Small intestine (tissue), 7 donors: ENCODE measurements around the gene ARNT2. TPM values are rescaled to one million over a fixed set of nuclear protein-coding genes. Genes with fewer than 3 reads are reported as not detected.

Source experiments
- DNase-seq, 2 donors: peaks; one replicate each; pipeline versions ENCODE4 v3.0.0 to v3.0.0-alpha.2; 2013
- FAIRE-seq: peaks from 2 replicates; lab custom pipeline; 2012; peaks lifted over from hg19 to GRCh38; lab: Jason Lieb, UNC
- H3K27ac ChIP-seq, 3 donors: one replicate each; pipeline ENCODE4 v1.5.1; 2013; ENCODE audit warnings: low read length in 2 of 3, mild to moderate bottlenecking in 2 of 3, control low read depth in 1 of 3, inconsistent platforms in 1 of 3, low read depth in 1 of 3, moderate library complexity in 1 of 3
- H3K27me3 ChIP-seq, 3 donors: one replicate each; pipeline ENCODE4 v1.6.1; 2013; ENCODE audit warnings: low read length in 3 of 3, inconsistent platforms in 1 of 3; ENCODE audit not compliant: control insufficient read depth in 3 of 3, insufficient read depth in 3 of 3
- H3K36me3 ChIP-seq, 3 donors: one replicate each; pipeline ENCODE4 v1.6.1; 2013; ENCODE audit warnings: low read length in 3 of 3, inconsistent platforms in 1 of 3, low read depth in 1 of 3, mild to moderate bottlenecking in 1 of 3, moderate library complexity in 1 of 3; ENCODE audit not compliant: control insufficient read depth in 3 of 3, insufficient read depth in 2 of 3
- H3K4me1 ChIP-seq, 3 donors: one replicate each; pipeline ENCODE4 v1.6.1; 2013; ENCODE audit warnings: low read length in 2 of 3, inconsistent platforms in 1 of 3, low read depth in 1 of 3, mild to moderate bottlenecking in 1 of 3, moderate library complexity in 1 of 3; ENCODE audit not compliant: control insufficient read depth in 3 of 3, insufficient read depth in 2 of 3
- H3K4me3 ChIP-seq, 3 donors: one replicate each; pipeline ENCODE4 v1.5.1; 2013; ENCODE audit warnings: low read length in 3 of 3, control low read depth in 1 of 3, inconsistent platforms in 1 of 3, low read depth in 1 of 3, mild to moderate bottlenecking in 1 of 3, moderate library complexity in 1 of 3
- H3K9me3 ChIP-seq, 2 donors: one replicate each; pipeline ENCODE4 v1.6.1; 2013; ENCODE audit warnings: low read depth in 1 of 2, low read length in 1 of 2; ENCODE audit not compliant: control insufficient read depth in 2 of 2, insufficient read depth in 1 of 2
- WGBS, 3 donors: extraction: QIAGEN DNeasy Blood & Tissue Kit; methylation state at CpG; one replicate each; pipeline ENCODE4 v1.1.7; 2013; 5-methylcytosine and 5-hydroxymethylcytosine counted together
- polyA plus RNA-seq, 4 donors: library from polyadenylated mRNA; stranded (reverse) in 3 of 4; unstranded in 1 of 4; fragments of 200-250 nt in 3 of 4; fragments of 120-200 nt in 1 of 4; gene quantifications; one replicate each; pipeline versions ENCODE4 v1.2.1 to v1.2.3, GENCODE V29; 2013
- donor health status: healthy with polysubstance abuse.
- donor health status: control.
- donor health status: control.
- donor health status: Bipolar disorder and iron deficiency.
- donor health status: healthy.

The ARNT2 gene
- polyA plus RNA-seq, 4 donors: 0.45 to 4.4 (median 2.4) TPM

- no peak for FAIRE-seq
- Histone ChIP-seq H3K27ac (no peak overlapping the region), H3K9me3 (no peaks in the 10 kb centered on the region), H3K4me3 (no peak overlapping the region), H3K27me3 (peaks cover 0 to 1% (median 0%) of the 10 kb centered on the region in 3 donors), H3K36me3 (no peaks in the 10 kb centered on the region), H3K4me1 (peaks cover 0 to 8% (median 0%) of the 10 kb centered on the region in 3 donors)
- 85 to 92% (median 88%) methylated on average over 4 of the region's 4 CpGs for WGBS, 3 donors
- no peak for DNase-seq
Measured at GRCh38 chr15:80452166-80452565, 48.0 kb downstream of the ARNT2 start.

- no peak for FAIRE-seq
- Histone ChIP-seq H3K27me3 (peaks cover 0 to 1% (median 0%) of the 10 kb centered on the region in 3 donors), H3K4me1 (peaks cover 0 to 13% (median 0%) of the 10 kb centered on the region in 3 donors), H3K9me3 (no peaks in the 10 kb centered on the region), H3K4me3 (no peak overlapping the region), H3K27ac (no peak overlapping the region), H3K36me3 (no peaks in the 10 kb centered on the region)
- no peak for DNase-seq
- 67 to 80% (median 76%) methylated on average over 6 of the region's 6 CpGs for WGBS, 3 donors
Measured at GRCh38 chr15:80455051-80455648, 51.0 kb downstream of the ARNT2 start.

GRCh38 chr15:80455668-80456442 is 51.7 kb downstream of the ARNT2 start:
- peaks cover 0 to 1% (median 0%) of the 10 kb centered on the region in 3 donors for H3K27me3 ChIP-seq
- H3K4me3 ChIP-seq: no peak overlapping the region
- no peaks in the 10 kb centered on the region for H3K9me3 ChIP-seq
- H3K36me3 ChIP-seq: no peaks in the 10 kb centered on the region
- WGBS, 3 donors: 21 to 22% (median 21%) methylated on average over 17 of the region's 17 CpGs
- FAIRE-seq: no peak
- DNase-seq: peak; percentile 54 to 70
- no peak overlapping the region for H3K27ac ChIP-seq
- peaks cover 0 to 13% (median 0%) of the 10 kb centered on the region in 3 donors for H3K4me1 ChIP-seq

GRCh38 chr15:80456517-80457492 is 52.6 kb downstream of the ARNT2 start:
- peaks cover 0 to 13% (median 0%) of the 10 kb centered on the region in 3 donors for H3K4me1 ChIP-seq
- no peaks in the 10 kb centered on the region for H3K9me3 ChIP-seq
- peaks cover 0 to 1% (median 0%) of the 10 kb centered on the region in 3 donors for H3K27me3 ChIP-seq
- FAIRE-seq (no peak), DNase-seq (no peak)
- H3K27ac ChIP-seq: no peak overlapping the region
- no peaks in the 10 kb centered on the region for H3K36me3 ChIP-seq
- 48 to 63% (median 51%) methylated on average over 4 of the region's 4 CpGs for WGBS, 3 donors
- no peak overlapping the region for H3K4me3 ChIP-seq

- WGBS, 3 donors: 40 to 70% (median 56%) methylated on average over 3 of the region's 3 CpGs
- H3K4me3 ChIP-seq: no peak overlapping the region
- no peak overlapping the region for H3K27ac ChIP-seq
- peaks cover 0 to 13% (median 0%) of the 10 kb centered on the region in 3 donors for H3K4me1 ChIP-seq
- no peak for FAIRE-seq
- no peaks in the 10 kb centered on the region for H3K36me3 ChIP-seq
- no peaks in the 10 kb centered on the region for H3K9me3 ChIP-seq
- DNase-seq: no peak
- peaks cover 0 to 1% (median 0%) of the 10 kb centered on the region in 3 donors for H3K27me3 ChIP-seq
Measured at GRCh38 chr15:80457896-80458295, 53.7 kb downstream of the ARNT2 start.

- DNase-seq: no peak
- Histone ChIP-seq H3K4me1 (peaks cover 0 to 13% (median 0%) of the 10 kb centered on the region in 3 donors), H3K9me3 (no peaks in the 10 kb centered on the region), H3K4me3 (no peak overlapping the region), H3K27me3 (peaks cover 0 to 1% (median 0%) of the 10 kb centered on the region in 3 donors), H3K36me3 (no peaks in the 10 kb centered on the region), H3K27ac (no peak overlapping the region)
- WGBS, 3 donors: 54 to 76% (median 55%) methylated on average over 2 of the region's 2 CpGs
- no peak for FAIRE-seq
Measured at GRCh38 chr15:80458580-80458979, 54.4 kb downstream of the ARNT2 start.

GRCh38 chr15:80459380-80459779 is 55.2 kb downstream of the ARNT2 start:
- 18 to 49% (median 26%) methylated on average over 6 of the region's 6 CpGs for WGBS, 3 donors
- no peak overlapping the region for H3K27ac ChIP-seq
- H3K4me1 ChIP-seq: peaks cover 0 to 13% (median 0%) of the 10 kb centered on the region in 3 donors
- H3K27me3 ChIP-seq: peaks cover 0 to 1% (median 0%) of the 10 kb centered on the region in 3 donors
- H3K9me3 ChIP-seq: no peaks in the 10 kb centered on the region
- no peaks in the 10 kb centered on the region for H3K36me3 ChIP-seq
- no peak overlapping the region for H3K4me3 ChIP-seq
- DNase-seq: peak in 1 of 2 donors; percentile 50
- no peak for FAIRE-seq

- Histone ChIP-seq H3K27me3 (peaks cover 0 to 1% (median 0%) of the 10 kb centered on the region in 3 donors), H3K4me1 (peaks cover 0 to 13% (median 0%) of the 10 kb centered on the region in 3 donors), H3K4me3 (no peak overlapping the region), H3K27ac (no peak overlapping the region), H3K36me3 (no peaks in the 10 kb centered on the region), H3K9me3 (no peaks in the 10 kb centered on the region)
- WGBS, 3 donors: 72 to 79% (median 72%) methylated on average over 3 of the region's 3 CpGs
- FAIRE-seq: no peak
- DNase-seq: no peak
Measured at GRCh38 chr15:80459818-80460217, 55.6 kb downstream of the ARNT2 start.
